Fibroblast of lung (primary cell): ENCODE data around the gene TRIAP1.

Experiments used
- CTCF ChIP-seq, 2 donors: IDR thresholded peaks in 1 of 2; conservative IDR thresholded peaks in 1 of 2; 1 replicate in 1 of 2; 2 replicates in 1 of 2; pipeline ENCODE4 v1.5.1; 2011 to 2012; ENCODE audit warnings: low read length in 2 of 2, control low read depth in 1 of 2, inconsistent platforms in 1 of 2, low read depth in 1 of 2, mild to moderate bottlenecking in 1 of 2
- EZH2 ChIP-seq: IDR thresholded peaks from 2 replicates; pipeline ENCODE4 v1.5.1; 2012; ENCODE audit warnings: low read length, control low read depth, mild to moderate bottlenecking; ENCODE audit errors: missing control alignments

GRCh38 chr12:120402217-120402616, 44.0 kb downstream of the TRIAP1 start:
- TF ChIP-seq CTCF (conservative IDR thresholded peaks at IDR 0.05 in 1 of 2, IDR thresholded peaks at IDR 0.05 in 1 of 2; ENCODE audit: low read depth in 1 of 2, low read length in 2 of 2) (no peak), EZH2 (no peak)
